ENCODE results near the gene SLC22A3. TPM values are rescaled to one million over a fixed set of nuclear protein-coding genes. Genes with fewer than 3 reads are reported as not detected.
"Not testable (repeated sequence)": the region's sequence is repeated elsewhere in the genome, so short reads cannot be mapped to it uniquely, and the experiment has no call there.

SLC22A3 gene
- total RNA-seq, 2 donors from 2014 or later: 0.11 TPM; not detected in 1

GRCh38 chr6:160447350-160447749 is 99.2 kb downstream of the SLC22A3 start:
- Mint-ChIP-seq H3K4me3 (no peak overlapping the region), H3K27me3 (peaks cover 13% of the 10 kb centered on the region), H3K9me3 (peaks cover 10% of the 10 kb centered on the region), H3K4me1 (peaks cover 11% of the 10 kb centered on the region), H3K36me3 (ENCODE audit: low read depth) (no peaks in the 10 kb centered on the region), H3K27ac (peak overlapping the region; percentile 27)
- no peak for ATAC-seq (replicated peaks)

- not testable (repeated sequence) for ATAC-seq (replicated peaks); H3K27ac Mint-ChIP-seq
- H3K4me1 Mint-ChIP-seq: peaks cover 10% of the 10 kb centered on the region
These were observed 101.6 kb downstream of the SLC22A3 start for GRCh38 chr6:160449787-160450186.

GRCh38 chr6:160450849-160451248 is 102.7 kb downstream of the SLC22A3 start:
- H3K4me1 Mint-ChIP-seq: no peaks in the 10 kb centered on the region
- peaks cover 3% of the 10 kb centered on the region for H3K27me3 Mint-ChIP-seq
- no peaks in the 10 kb centered on the region for H3K36me3 Mint-ChIP-seq (ENCODE audit: low read depth)
- H3K27ac Mint-ChIP-seq: no peak overlapping the region
- peaks cover 3% of the 10 kb centered on the region for H3K9me3 Mint-ChIP-seq
- no peak for ATAC-seq (replicated peaks)
- H3K4me3 Mint-ChIP-seq: no peak overlapping the region

More at GRCh38 chr6:160449787-160450186, 101.6 kb downstream of the SLC22A3 start:
- not testable (repeated sequence) for H3K9me3 Mint-ChIP-seq; H3K36me3 Mint-ChIP-seq (ENCODE audit: low read depth); H3K4me3 Mint-ChIP-seq
- H3K27me3 Mint-ChIP-seq: peaks cover 13% of the 10 kb centered on the region

- no peak for ATAC-seq (replicated peaks)
- Mint-ChIP-seq H3K27ac (no peak overlapping the region), H3K4me3 (no peak overlapping the region), H3K27me3 (no peaks in the 10 kb centered on the region), H3K36me3 (ENCODE audit: low read depth) (no peaks in the 10 kb centered on the region), H3K9me3 (no peaks in the 10 kb centered on the region), H3K4me1 (no peaks in the 10 kb centered on the region)
These were observed 106.1 kb downstream of the SLC22A3 start for GRCh38 chr6:160454303-160454702.

GRCh38 chr6:160455081-160455480 is 106.9 kb downstream of the SLC22A3 start:
- no peaks in the 10 kb centered on the region for H3K36me3 Mint-ChIP-seq (ENCODE audit: low read depth)
- no peaks in the 10 kb centered on the region for H3K9me3 Mint-ChIP-seq
- ATAC-seq (replicated peaks): no peak
- no peak overlapping the region for H3K27ac Mint-ChIP-seq
- no peak overlapping the region for H3K4me3 Mint-ChIP-seq
- no peaks in the 10 kb centered on the region for H3K27me3 Mint-ChIP-seq
- peaks cover 5% of the 10 kb centered on the region for H3K4me1 Mint-ChIP-seq

GRCh38 chr6:160455541-160456213 is 107.5 kb downstream of the SLC22A3 start:
- ATAC-seq (replicated peaks): peak; percentile 67
- H3K4me3 Mint-ChIP-seq: no peak overlapping the region
- H3K36me3 Mint-ChIP-seq (ENCODE audit: low read depth): no peaks in the 10 kb centered on the region
- no peaks in the 10 kb centered on the region for H3K9me3 Mint-ChIP-seq
- peaks cover 10% of the 10 kb centered on the region for H3K4me1 Mint-ChIP-seq
- H3K27ac Mint-ChIP-seq: no peak overlapping the region
- H3K27me3 Mint-ChIP-seq: no peaks in the 10 kb centered on the region

- Mint-ChIP-seq H3K4me3 (no peak overlapping the region), H3K27ac (no peak overlapping the region), H3K36me3 (ENCODE audit: low read depth) (no peaks in the 10 kb centered on the region), H3K4me1 (peaks cover 15% of the 10 kb centered on the region), H3K9me3 (no peaks in the 10 kb centered on the region), H3K27me3 (no peaks in the 10 kb centered on the region)
- no peak for ATAC-seq (replicated peaks)
These were observed 108.0 kb downstream of the SLC22A3 start for GRCh38 chr6:160456214-160456546.

- no peaks in the 10 kb centered on the region for H3K27me3 Mint-ChIP-seq
- H3K27ac Mint-ChIP-seq: no peak overlapping the region
- no peak overlapping the region for H3K4me3 Mint-ChIP-seq
- H3K36me3 Mint-ChIP-seq (ENCODE audit: low read depth): no peaks in the 10 kb centered on the region
- peaks cover 27% of the 10 kb centered on the region for H3K4me1 Mint-ChIP-seq
- H3K9me3 Mint-ChIP-seq: no peaks in the 10 kb centered on the region
- ATAC-seq (replicated peaks): no peak
These were observed 109.6 kb downstream of the SLC22A3 start for GRCh38 chr6:160457823-160458222.

GRCh38 chr6:160461641-160462040 is 113.5 kb downstream of the SLC22A3 start:
- no peaks in the 10 kb centered on the region for H3K9me3 Mint-ChIP-seq
- peak overlapping the region; percentile 55 for H3K27ac Mint-ChIP-seq
- peak; percentile 58 for ATAC-seq (replicated peaks)
- no peaks in the 10 kb centered on the region for H3K36me3 Mint-ChIP-seq (ENCODE audit: low read depth)
- peak overlapping the region; percentile 32 for H3K4me3 Mint-ChIP-seq
- peaks cover 34% of the 10 kb centered on the region for H3K4me1 Mint-ChIP-seq
- no peaks in the 10 kb centered on the region for H3K27me3 Mint-ChIP-seq

- peak overlapping the region; percentile 76 for H3K27ac Mint-ChIP-seq
- peaks cover 34% of the 10 kb centered on the region for H3K4me1 Mint-ChIP-seq
- no peaks in the 10 kb centered on the region for H3K36me3 Mint-ChIP-seq (ENCODE audit: low read depth)
- no peaks in the 10 kb centered on the region for H3K27me3 Mint-ChIP-seq
- H3K4me3 Mint-ChIP-seq: peak overlapping the region; percentile 58
- H3K9me3 Mint-ChIP-seq: no peaks in the 10 kb centered on the region
- ATAC-seq (replicated peaks): no peak
These were observed 113.9 kb downstream of the SLC22A3 start for GRCh38 chr6:160462116-160462515.

GRCh38 chr6:160462551-160463109 is 114.5 kb downstream of the SLC22A3 start:
- Mint-ChIP-seq H3K36me3 (ENCODE audit: low read depth) (no peaks in the 10 kb centered on the region), H3K27ac (peak overlapping the region; percentile 76), H3K27me3 (no peaks in the 10 kb centered on the region), H3K4me1 (peaks cover 34% of the 10 kb centered on the region), H3K4me3 (peak overlapping the region; percentile 58), H3K9me3 (no peaks in the 10 kb centered on the region)
- ATAC-seq (replicated peaks): peak; percentile 87

GRCh38 chr6:160464744-160465143 is 116.6 kb downstream of the SLC22A3 start:
- ATAC-seq (replicated peaks): no peak
- no peaks in the 10 kb centered on the region for H3K9me3 Mint-ChIP-seq
- H3K4me1 Mint-ChIP-seq: peaks cover 32% of the 10 kb centered on the region
- no peaks in the 10 kb centered on the region for H3K27me3 Mint-ChIP-seq
- no peak overlapping the region for H3K27ac Mint-ChIP-seq
- H3K4me3 Mint-ChIP-seq: no peak overlapping the region
- no peaks in the 10 kb centered on the region for H3K36me3 Mint-ChIP-seq (ENCODE audit: low read depth)

- H3K27ac Mint-ChIP-seq; H3K36me3 Mint-ChIP-seq (ENCODE audit: low read depth); ATAC-seq (replicated peaks); H3K9me3 Mint-ChIP-seq; H3K4me3 Mint-ChIP-seq; H3K27me3 Mint-ChIP-seq: not testable (repeated sequence)
- peaks cover 11% of the 10 kb centered on the region for H3K4me1 Mint-ChIP-seq
These were observed 119.2 kb downstream of the SLC22A3 start for GRCh38 chr6:160467261-160467871.

- Mint-ChIP-seq H3K27me3 (no peaks in the 10 kb centered on the region), H3K36me3 (ENCODE audit: low read depth) (no peaks in the 10 kb centered on the region), H3K4me3 (no peak overlapping the region), H3K27ac (no peak overlapping the region), H3K4me1 (no peaks in the 10 kb centered on the region), H3K9me3 (no peaks in the 10 kb centered on the region)
- ATAC-seq (replicated peaks): no peak
These were observed 121.0 kb downstream of the SLC22A3 start for GRCh38 chr6:160469153-160469552.

- not testable (repeated sequence) for H3K27ac Mint-ChIP-seq; H3K4me3 Mint-ChIP-seq; H3K27me3 Mint-ChIP-seq; H3K9me3 Mint-ChIP-seq; H3K4me1 Mint-ChIP-seq; ATAC-seq (replicated peaks)
- peaks cover 14% of the 10 kb centered on the region for H3K36me3 Mint-ChIP-seq (ENCODE audit: low read depth)
These were observed 127.9 kb downstream of the SLC22A3 start for GRCh38 chr6:160476056-160476455.
